Body of pancreas (tissue), 4 donors: Measurements from ENCODE around the gene CMC1. TPM values are rescaled to one million over a fixed set of nuclear protein-coding genes. Genes with fewer than 3 reads are reported as not detected.

Source experiments
- ATAC-seq: fragments of 150-250 bp; one replicate; pipeline ENCODE4 v1.9.1; 2016
- DNase-seq, 4 donors: peaks; one replicate each; pipeline ENCODE4 v3.0.0-alpha.2; 2019
- H3K27ac ChIP-seq, 4 donors: fragments of 200-600 bp; sonication (generic); 1 replicate in 3 of 4; 2 replicates in 1 of 4; pipeline versions ENCODE4 v1.5.1 to v1.6.1; 2016 to 2019; ENCODE audit warnings: mild to moderate bottlenecking in 1 of 4, mixed read lengths in 1 of 4, moderate library complexity in 1 of 4
- H3K27me3 ChIP-seq, 2 donors: fragments of 200-600 bp; sonication (generic); one replicate each; pipeline ENCODE4 v1.6.0; 2016; ENCODE audit warnings: mild to moderate bottlenecking in 1 of 2
- H3K36me3 ChIP-seq, 2 donors: fragments of 200-600 bp; sonication (generic); replicated peaks in 1 of 2; 2 replicates each; pipeline ENCODE4 v1.5.1; 2016; ENCODE audit warnings: low read depth in 2 of 2; ENCODE audit not compliant: insufficient read depth in 1 of 2
- H3K4me1 ChIP-seq: fragments of 200-600 bp; sonication (generic); one replicate; pipeline ENCODE4 v1.6.0; 2016
- H3K4me3 ChIP-seq, 2 donors: fragments of 200-600 bp; sonication (generic); 1 replicate in 1 of 2; 2 replicates in 1 of 2; pipeline ENCODE4 v1.5.1; 2016 to 2019
- H3K9me3 ChIP-seq, 3 donors: fragments of 200-600 bp; sonication (generic); 1 replicate in 2 of 3; 2 replicates in 1 of 3; pipeline ENCODE4 v1.5.1; 2016
- POLR2A ChIP-seq, 3 donors: fragments of 450-650 bp; IDR thresholded peaks; one replicate each; pipeline ENCODE4 v1.6.1; 2016; ENCODE audit warnings: antibody characterized with exemption in 3 of 3, mild to moderate bottlenecking in 2 of 3
- WGBS, 2 donors: methylation state at CpG; one replicate each; pipeline ENCODE4 v1.1.5; 2017; 5-methylcytosine and 5-hydroxymethylcytosine counted together
- intact Hi-C: fragments of 100-400 bp; cut with DNase I; formaldehyde crosslinking; loops from one replicate; pipeline ENCODE4 v1.15.1; 2023
- total RNA-seq, 2 donors: library from RNA; depleted of rRNA; stranded (reverse); fragments of >200 nt; gene quantifications; one replicate each; pipeline ENCODE4 v1.1.0, GENCODE V29; 2016
- TF ChIP-seq, protein P1 (sequence below), 7 experiments: fragments of 450-650 bp in 4 of 7; fragments of 200-600 bp in 3 of 7; sonication (generic) in 3 of 7; IDR thresholded peaks; one replicate each; pipeline ENCODE4 v1.5.1; 2016 to 2019; ENCODE audit warnings: antibody characterized with exemption in 7 of 7

CMC1 gene
- total RNA-seq, 2 donors from 2014 or later, result 2.6 to 5.4 TPM

DNA sequence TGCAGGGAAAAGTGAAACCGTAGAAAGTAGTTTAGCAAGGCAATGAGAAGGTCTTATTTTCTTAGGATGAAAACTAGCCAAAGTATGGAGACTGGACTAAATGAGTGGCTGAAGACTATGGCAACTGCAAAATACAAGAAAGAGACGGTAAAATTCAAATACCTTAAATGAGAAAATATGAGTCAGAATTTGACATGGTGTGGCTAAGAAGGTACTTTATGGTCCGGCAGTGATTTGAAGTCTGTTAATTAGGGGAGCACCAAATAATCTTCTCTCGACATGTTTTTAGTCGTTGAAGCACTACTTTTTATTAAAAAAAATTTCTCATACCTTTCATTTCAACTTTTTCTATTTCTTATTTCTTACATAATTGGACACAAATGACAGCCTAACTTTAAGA, 12.8 kb upstream of the CMC1 start:
- TF ChIP-seq, protein P1, sequence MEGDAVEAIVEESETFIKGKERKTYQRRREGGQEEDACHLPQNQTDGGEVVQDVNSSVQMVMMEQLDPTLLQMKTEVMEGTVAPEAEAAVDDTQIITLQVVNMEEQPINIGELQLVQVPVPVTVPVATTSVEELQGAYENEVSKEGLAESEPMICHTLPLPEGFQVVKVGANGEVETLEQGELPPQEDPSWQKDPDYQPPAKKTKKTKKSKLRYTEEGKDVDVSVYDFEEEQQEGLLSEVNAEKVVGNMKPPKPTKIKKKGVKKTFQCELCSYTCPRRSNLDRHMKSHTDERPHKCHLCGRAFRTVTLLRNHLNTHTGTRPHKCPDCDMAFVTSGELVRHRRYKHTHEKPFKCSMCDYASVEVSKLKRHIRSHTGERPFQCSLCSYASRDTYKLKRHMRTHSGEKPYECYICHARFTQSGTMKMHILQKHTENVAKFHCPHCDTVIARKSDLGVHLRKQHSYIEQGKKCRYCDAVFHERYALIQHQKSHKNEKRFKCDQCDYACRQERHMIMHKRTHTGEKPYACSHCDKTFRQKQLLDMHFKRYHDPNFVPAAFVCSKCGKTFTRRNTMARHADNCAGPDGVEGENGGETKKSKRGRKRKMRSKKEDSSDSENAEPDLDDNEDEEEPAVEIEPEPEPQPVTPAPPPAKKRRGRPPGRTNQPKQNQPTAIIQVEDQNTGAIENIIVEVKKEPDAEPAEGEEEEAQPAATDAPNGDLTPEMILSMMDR (IDR thresholded peaks at IDR 0.05), result no peak
- no peak for TF ChIP-seq POLR2A (IDR thresholded peaks at IDR 0.05)
- WGBS, 2 donors, result 90 to 96% methylated on average over 5 of the region's 5 CpGs
- intact Hi-C loops, result no loop called here
- Histone ChIP-seq H3K27me3 (no peaks in the 10 kb centered on the region), H3K9me3 (no peaks in the 10 kb centered on the region), H3K4me1 (no peaks in the 10 kb centered on the region), H3K4me3 (no peak overlapping the region), H3K27ac (no peak overlapping the region), H3K36me3 (no peaks in the 10 kb centered on the region)
- ATAC-seq, result no peak
- DNase-seq, result no peak

DNA sequence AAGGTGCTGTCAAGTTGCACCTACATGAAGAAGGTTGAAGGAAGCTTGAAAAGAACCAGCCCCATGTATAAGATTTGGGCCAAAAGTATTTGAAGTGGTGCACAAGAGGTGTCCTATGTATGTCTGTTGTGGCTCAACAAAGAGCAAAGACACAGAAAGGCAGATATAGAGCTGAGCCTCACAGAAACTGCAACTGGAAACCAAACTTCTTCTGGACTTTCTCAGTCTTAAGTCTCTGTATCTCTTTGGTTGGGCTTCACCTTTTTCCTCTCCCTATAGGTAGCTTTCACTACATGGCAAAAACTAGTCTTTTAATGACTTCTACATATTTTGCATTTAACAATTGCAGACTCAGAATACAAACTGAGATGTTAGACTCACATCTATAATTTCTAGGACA, 8.8 kb upstream of the CMC1 start:
- no peak overlapping the region for H3K27ac ChIP-seq
- H3K4me1 ChIP-seq, result no peaks in the 10 kb centered on the region
- no peak for ATAC-seq
- intact Hi-C loops, result no loop called here
- no peak overlapping the region for H3K4me3 ChIP-seq
- TF ChIP-seq, protein P1 (IDR thresholded peaks at IDR 0.05), result no peak
- TF ChIP-seq POLR2A (IDR thresholded peaks at IDR 0.05), result no peak
- DNase-seq, result no peak
- no peaks in the 10 kb centered on the region for H3K9me3 ChIP-seq
- H3K27me3 ChIP-seq, result no peaks in the 10 kb centered on the region
- no peaks in the 10 kb centered on the region for H3K36me3 ChIP-seq

DNA sequence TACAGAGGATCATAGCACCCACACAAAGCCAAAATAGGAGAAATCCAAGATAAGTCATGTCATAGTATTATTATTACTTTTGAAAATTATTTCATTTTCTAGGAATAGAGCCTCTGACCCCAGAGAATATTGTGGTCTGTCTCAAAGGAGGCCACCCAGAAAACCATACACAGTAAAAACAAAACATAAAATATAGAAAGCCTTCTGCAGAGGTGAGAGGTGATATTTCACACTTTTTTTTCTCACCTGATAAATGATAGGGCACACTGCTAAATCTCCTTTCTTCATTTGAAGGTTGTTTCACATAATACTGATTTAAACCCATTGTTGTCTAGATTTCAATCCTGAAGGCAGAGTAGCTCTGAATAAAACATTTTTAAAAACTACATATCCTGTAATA, 7.0 kb upstream of the CMC1 start:
- H3K9me3 ChIP-seq, result no peaks in the 10 kb centered on the region
- no peaks in the 10 kb centered on the region for H3K4me1 ChIP-seq
- H3K27me3 ChIP-seq, result no peaks in the 10 kb centered on the region
- no peaks in the 10 kb centered on the region for H3K36me3 ChIP-seq
- H3K4me3 ChIP-seq, result no peak overlapping the region
- no peak overlapping the region for H3K27ac ChIP-seq
- intact Hi-C loops, result no loop called here
- ATAC-seq (no peak), DNase-seq (no peak)
- no peak for TF ChIP-seq POLR2A (IDR thresholded peaks at IDR 0.05)
- TF ChIP-seq, protein P1 (IDR thresholded peaks at IDR 0.05), result no peak

DNA sequence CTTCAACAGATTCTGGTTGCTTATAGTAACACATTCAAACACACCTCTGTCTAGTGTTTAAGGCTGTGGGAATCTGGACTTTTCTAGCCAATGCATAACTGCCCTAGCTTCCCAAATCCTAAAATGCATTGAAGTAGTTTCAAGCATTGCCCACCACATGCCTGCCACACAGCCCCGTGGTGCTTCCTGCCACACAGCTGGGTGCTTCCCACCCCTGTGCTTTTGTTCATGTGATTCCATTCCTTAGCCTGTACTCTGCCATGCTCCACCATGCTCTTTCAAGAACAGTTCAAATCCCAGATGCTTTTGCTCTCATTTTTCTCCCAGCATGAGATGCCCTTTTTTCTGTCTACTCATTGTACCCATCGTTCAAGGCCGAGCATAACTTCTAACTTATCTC, 2.3 kb upstream of the CMC1 start:
- peaks cover 19% of the 10 kb centered on the region for H3K4me1 ChIP-seq
- DNase-seq (no peak), ATAC-seq (no peak)
- H3K36me3 ChIP-seq, result no peaks in the 10 kb centered on the region
- no peaks in the 10 kb centered on the region for H3K27me3 ChIP-seq
- H3K9me3 ChIP-seq, result no peaks in the 10 kb centered on the region
- no peak overlapping the region for H3K27ac ChIP-seq
- no peak for TF ChIP-seq POLR2A (IDR thresholded peaks at IDR 0.05)
- TF ChIP-seq, protein P1 (IDR thresholded peaks at IDR 0.05), result no peak
- WGBS, 2 donors, result 53 to 75% methylated on average over 3 of the region's 3 CpGs
- no peak overlapping the region for H3K4me3 ChIP-seq
- intact Hi-C loops, result no loop called here

DNA sequence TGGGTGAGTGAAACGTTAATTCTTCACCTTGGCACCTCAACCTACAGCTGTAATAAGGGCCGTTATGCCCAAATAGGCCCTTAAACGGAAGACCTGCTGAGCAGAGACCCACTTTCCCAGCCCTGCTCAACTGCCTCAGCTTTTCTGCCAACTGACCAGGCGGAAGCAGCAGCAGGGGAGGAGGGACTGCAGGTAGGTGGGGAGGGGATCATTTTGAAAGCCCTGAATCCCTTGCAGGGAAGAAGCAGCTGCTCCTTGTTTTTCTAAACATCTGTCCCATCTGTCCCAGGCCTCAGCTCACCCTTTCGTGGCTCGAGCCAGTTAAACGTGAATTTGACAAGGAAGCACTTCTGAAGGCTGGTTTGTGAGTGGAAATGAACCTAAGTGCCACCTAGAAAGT, 978 bp upstream of the CMC1 start:
- ATAC-seq (no peak), DNase-seq (no peak)
- H3K4me3 ChIP-seq, result no peak overlapping the region
- WGBS, 2 donors, result 57 to 63% methylated on average over 7 of the region's 7 CpGs
- H3K9me3 ChIP-seq, result no peaks in the 10 kb centered on the region
- no peak for TF ChIP-seq POLR2A (IDR thresholded peaks at IDR 0.05)
- TF ChIP-seq, protein P1 (IDR thresholded peaks at IDR 0.05), result no peak
- intact Hi-C loops, result no loop called here
- H3K36me3 ChIP-seq, result no peaks in the 10 kb centered on the region
- H3K27me3 ChIP-seq, result no peaks in the 10 kb centered on the region
- H3K27ac ChIP-seq, result peak overlapping the region in 2 of 4 donors; percentile 86 to 90
- peaks cover 19% of the 10 kb centered on the region for H3K4me1 ChIP-seq
